Measurements from ENCODE around the gene LGR5.

Gene LGR5, protein sequence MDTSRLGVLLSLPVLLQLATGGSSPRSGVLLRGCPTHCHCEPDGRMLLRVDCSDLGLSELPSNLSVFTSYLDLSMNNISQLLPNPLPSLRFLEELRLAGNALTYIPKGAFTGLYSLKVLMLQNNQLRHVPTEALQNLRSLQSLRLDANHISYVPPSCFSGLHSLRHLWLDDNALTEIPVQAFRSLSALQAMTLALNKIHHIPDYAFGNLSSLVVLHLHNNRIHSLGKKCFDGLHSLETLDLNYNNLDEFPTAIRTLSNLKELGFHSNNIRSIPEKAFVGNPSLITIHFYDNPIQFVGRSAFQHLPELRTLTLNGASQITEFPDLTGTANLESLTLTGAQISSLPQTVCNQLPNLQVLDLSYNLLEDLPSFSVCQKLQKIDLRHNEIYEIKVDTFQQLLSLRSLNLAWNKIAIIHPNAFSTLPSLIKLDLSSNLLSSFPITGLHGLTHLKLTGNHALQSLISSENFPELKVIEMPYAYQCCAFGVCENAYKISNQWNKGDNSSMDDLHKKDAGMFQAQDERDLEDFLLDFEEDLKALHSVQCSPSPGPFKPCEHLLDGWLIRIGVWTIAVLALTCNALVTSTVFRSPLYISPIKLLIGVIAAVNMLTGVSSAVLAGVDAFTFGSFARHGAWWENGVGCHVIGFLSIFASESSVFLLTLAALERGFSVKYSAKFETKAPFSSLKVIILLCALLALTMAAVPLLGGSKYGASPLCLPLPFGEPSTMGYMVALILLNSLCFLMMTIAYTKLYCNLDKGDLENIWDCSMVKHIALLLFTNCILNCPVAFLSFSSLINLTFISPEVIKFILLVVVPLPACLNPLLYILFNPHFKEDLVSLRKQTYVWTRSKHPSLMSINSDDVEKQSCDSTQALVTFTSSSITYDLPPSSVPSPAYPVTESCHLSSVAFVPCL

DNA sequence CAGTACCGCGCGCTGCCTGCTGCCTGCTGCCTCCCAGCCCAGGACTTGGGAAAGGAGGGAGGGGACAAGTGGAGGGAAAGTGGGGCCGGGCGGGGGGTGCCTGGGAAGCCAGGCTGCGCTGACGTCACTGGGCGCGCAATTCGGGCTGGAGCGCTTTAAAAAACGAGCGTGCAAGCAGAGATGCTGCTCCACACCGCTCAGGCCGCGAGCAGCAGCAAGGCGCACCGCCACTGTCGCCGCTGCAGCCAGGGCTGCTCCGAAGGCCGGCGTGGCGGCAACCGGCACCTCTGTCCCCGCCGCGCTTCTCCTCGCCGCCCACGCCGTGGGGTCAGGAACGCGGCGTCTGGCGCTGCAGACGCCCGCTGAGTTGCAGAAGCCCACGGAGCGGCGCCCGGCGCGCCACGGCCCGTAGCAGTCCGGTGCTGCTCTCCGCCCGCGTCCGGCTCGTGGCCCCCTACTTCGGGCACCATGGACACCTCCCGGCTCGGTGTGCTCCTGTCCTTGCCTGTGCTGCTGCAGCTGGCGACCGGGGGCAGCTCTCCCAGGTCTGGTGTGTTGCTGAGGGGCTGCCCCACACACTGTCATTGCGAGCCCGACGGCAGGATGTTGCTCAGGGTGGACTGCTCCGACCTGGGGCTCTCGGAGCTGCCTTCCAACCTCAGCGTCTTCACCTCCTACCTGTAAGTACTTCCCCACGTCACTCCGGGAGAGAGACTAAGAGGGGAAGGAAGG is at the start of gene LGR5:
Gene LGR5, plus strand, starts transcription at position 186 of the 732 bp plus-strand sequence. Its CDS starts 283 bp downstream, at position 469.
- peak; percentile 9 for DNase-seq

DNA sequence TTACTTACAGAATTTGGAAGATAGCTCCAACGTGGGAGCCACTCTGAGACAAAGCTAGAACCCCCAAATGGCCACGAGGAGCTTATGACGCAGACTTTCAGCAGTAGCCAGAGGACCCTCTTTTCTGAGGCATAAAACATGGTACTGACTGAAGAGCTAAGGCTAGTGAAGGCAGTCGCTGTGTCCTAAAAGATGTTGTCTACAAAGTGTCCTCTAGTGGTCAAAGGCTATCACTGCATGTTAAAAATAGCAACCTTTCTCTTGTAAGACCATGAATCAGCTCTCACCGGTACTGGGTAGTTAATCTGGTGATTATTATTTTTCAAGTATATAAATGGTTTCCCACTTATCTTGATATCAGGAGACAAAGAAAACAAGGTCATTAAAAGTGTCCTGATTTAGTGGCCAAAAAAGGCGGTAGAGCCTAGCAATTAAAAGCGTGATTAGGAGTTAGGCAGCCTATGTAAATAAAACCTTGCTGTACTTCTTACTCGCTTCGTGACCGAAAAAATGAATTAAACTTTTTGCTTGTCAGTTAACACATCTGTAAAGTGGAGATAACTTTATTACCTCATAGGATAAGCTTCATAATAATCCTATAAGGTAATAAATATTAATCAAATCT is 47.0 kb upstream of the LGR5 start:
- peak; percentile 50 for DNase-seq

DNA sequence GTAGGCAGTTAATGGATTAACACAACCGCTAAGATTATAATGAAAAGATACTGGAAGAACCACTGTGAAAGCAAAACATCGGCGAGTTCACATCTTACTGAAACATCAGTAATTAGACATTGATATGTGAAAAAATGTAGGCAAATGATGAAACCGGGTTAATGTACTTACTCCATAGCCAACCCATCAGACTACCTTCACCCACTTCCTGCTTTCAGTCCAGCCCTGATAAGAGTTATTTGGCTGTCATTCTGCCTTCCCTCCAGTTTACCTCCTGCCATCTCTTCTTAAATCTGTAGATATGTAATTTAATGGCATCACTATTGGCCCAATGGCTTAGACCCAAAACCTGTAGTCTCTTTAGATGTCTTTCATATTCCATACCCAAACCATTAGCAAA is 46.0 kb upstream of the LGR5 start:
- no peak for DNase-seq

DNA sequence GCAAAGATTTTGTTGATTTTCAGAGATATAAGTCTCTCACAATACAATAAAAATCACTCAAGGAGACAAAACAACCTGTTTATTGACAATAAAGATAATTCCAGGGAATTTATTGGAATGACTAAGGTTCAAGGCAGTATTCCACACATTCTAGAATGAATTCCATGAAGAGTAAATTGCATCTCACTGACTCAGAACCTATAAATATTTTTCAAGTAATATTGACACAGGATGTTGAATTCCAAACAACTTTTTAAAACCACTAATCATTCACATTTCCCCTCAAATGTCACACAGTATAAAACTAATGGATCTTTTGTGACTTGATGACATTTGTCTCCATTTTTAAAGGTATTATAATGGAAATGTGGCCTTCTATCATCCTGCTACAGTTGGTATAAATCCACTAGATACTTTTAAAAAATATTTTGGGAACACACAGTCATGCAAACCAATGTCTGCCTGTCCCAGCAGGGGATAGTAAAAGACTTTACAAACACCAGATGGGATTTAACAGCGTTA is 42.1 kb upstream of the LGR5 start:
- no peak for DNase-seq

DNA sequence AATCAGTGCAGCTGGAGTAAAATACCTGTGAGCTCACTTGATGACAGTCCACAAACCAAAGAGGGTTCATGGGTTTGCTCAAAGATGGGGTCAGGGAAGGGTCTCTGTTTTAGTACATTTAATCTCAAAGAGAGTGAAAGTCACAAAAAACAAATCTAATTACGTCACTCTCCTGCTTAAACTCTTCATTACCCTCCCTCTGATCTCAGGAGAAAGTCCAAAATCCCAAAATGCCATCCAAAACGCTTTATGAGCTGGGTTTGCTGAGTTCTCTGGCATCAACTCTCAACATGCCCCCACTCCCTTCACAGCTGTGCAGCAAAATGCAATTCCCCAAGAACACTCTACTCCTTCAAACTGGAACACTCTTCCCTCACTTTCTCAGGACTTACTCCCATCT is 40.4 kb upstream of the LGR5 start:
- DNase-seq: no peak

DNA sequence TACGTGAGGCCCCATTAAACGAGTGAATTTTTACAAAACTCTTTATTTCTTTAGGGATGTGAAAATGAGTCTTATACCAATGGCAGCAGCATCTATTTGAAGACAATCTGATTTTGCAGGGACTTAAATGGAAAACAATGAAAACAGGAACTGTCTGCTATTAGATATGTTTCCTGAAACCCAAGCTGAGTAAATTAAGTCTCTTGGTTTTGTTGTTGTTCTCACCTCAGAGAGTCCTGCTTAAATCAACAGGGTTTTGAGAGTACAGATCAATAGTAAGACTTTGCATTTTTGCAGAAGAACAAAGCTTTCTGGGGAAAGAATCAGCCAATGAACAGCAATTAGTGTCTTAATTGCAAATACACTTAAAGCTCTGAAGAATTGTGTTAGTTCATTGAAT is 39.1 kb upstream of the LGR5 start:
- DNase-seq: peak; percentile 18

DNA sequence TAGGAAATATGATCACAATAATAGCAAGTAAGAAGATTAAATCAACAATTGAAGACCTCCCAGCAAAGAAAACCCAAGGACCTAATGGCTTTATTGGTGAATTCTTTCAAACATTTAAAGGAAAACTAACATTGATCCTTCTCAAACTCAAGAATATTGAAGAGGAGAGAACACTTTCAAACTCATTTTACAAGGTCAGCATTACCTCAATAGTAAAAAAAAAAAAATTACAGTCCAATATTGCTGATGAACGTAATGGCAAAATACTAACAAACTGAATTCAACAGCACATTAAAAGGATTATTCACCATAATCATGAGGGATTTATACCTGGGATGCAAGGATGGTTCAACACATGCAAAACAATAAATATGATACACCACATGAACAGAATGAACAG is 33.7 kb upstream of the LGR5 start:
- no peak for DNase-seq

DNA sequence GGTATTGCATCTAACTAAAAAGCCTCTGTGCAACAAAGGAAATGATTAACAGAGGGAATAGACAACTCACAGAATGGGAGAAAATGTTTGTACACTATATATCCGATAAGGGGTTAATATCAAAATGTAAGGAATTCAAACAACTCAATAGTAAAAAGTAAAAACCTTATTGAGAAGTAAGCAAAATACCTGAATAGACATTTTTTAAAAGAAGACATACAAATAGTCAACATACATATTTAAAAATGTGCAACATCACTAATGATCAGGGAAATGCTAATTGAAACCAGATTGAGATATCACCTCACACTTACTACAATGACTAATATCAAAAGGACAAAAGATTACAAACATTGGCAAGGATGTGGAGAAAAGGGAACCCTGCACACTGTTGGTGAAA is 31.9 kb upstream of the LGR5 start:
- no peak for DNase-seq

DNA sequence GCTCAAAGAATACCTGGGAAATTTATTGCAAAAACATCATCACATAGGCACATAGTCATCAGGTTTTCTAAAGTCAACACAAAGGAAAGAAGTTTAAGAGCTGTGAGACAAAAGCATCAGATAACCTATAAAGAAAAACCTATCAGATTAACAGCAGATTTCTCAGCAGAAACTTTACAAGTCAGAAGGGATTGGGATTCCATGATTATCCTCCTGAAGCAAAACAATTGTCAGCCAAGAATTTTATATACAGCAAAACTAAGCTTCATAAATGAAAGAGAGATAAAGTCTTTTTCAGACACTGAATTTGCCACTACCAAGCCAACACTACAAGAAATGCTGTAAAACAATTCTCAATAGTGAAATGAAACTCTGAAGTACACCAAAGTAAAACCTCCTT is 28.8 kb upstream of the LGR5 start:
- DNase-seq: no peak

DNA sequence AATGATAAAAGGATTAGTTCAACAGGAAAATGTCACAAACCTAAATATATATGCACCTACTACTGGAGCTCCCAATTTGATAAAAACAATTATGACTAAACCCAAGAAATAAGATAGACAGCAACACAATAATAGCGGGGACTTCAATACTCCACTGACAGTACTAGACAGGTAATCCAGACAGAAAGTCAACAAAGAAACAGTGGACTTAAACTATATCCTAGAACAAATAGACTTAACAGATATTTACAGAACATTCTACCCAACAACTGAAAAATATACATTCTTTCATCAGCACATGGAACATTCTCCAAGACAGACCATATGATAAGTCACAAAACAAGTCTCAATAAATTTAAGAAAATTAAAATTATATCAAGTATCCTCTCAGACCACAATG is 28.0 kb upstream of the LGR5 start:
- DNase-seq: no peak

DNA sequence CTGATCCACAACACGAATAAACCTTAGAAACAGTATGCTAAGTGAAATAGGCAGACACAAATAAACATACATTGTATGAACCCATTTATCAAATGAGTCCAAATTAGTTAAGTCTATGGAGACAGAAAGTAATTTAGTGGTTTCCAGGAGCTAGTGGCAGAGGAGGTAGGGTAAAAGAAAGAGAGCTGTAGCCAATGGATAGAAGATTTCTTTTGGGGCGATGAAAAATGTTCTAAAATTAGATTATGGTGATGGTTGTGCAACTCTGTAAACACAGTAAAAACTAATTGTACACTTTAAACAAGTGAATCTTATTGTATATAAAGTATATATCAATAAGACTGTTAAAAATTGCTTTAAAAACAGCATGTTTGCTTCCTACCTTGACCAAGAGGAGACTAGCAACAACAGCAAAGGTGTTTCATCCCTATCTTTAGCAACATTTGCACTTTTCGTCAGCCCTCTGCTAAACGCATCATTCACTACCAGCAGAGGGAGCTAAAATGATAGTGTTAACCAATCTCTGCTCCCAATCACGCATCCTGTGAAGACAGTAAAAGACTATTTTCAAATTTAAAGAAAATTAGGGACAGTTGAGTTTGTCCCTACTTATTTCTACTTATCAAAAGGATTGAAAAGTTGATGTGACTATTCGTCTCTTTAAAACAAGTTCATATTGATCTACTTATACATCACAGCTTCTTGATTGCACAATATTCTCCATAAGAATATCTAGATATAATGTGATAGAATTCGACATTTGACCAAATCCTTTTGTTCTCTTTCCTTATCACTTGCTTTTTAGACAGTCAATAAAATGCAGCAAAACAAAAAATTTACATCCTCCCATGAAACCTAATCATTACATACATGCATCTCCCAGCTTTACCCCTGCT is 24.0 kb upstream of the LGR5 start:
- DNase-seq: peak; percentile 54

DNA sequence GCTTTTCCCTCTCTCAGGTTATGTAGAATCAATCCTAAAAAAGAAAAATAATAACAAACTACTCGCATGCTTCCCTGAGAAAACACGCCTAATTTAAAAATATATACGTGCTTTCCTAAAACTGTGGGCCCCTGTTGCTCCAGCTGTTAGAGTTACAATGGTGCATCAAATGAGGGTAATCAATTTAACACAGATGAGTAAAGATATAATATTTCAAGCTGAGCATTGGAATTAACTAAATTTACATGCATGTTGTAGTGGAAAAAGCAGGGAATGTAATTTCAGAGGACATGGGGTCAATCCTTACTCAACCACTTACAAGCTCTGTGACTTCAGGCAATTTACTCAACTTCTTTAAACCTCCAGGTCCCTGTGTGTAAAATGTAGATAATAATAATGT is 22.4 kb upstream of the LGR5 start:
- no peak for DNase-seq

DNA sequence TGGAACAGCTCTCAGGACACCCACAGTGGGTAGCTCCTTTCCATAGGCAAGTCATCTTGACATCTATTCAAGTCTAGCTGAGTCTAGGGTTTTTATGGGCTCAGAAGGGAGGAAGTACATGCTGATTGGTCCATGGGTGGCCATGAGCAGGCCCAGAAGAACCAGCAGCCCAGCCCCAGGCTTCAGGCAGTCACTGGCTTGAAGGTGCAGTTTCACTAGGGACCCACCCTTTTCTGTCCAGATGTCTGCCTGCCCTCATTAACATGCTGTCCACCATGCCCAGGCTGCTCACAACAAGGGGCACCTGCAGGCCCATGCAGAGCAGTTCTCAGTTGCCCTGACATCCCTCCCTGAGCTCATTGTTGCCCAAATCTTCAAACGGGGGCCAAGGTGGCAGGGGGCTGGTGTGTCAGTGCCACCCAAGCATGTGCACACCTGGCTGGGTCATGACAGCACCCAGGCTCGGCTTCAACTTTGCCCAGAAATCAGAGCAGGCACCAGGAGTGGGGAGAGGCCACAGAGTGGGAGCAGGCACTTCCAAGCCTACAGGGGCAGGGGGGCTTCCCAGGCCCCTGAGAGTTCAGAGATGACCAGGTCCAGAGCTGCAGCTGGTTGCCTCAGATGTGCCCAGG is 18.7 kb upstream of the LGR5 start:
- DNase-seq: no peak

DNA sequence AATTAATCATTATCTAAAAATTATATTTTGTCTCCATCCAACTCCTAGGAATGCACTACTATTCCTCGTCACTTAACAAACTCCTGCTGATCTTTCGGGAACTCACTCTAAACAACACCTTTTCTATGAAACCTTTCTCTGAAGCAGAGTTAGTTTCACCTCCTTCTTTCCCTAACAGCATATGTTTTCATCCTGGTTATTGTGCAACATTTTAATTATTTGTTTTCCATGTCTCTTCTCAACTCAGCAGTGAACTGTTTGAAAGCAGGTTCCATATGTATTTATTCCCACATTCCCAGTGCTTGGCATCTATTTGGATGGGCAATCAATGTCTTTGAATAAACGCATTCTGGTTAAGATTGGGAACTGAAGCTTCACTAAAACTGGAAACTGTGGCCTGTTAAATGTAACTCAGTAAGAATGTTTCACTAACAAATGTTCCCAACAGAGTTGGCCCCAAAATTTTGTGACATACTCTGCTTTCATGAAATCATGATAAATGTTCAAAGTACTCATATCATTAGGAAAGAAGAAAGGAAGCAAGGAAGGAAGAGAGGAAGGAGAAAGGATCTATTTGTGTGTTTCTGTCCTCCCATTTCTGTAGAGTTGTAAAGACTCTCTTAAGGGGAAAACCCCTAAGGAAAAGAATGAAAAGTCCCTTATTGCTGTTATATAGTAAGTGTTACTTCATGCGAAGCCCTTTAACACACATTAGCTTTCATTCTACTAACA is 13.9 kb upstream of the LGR5 start:
- DNase-seq: no peak

DNA sequence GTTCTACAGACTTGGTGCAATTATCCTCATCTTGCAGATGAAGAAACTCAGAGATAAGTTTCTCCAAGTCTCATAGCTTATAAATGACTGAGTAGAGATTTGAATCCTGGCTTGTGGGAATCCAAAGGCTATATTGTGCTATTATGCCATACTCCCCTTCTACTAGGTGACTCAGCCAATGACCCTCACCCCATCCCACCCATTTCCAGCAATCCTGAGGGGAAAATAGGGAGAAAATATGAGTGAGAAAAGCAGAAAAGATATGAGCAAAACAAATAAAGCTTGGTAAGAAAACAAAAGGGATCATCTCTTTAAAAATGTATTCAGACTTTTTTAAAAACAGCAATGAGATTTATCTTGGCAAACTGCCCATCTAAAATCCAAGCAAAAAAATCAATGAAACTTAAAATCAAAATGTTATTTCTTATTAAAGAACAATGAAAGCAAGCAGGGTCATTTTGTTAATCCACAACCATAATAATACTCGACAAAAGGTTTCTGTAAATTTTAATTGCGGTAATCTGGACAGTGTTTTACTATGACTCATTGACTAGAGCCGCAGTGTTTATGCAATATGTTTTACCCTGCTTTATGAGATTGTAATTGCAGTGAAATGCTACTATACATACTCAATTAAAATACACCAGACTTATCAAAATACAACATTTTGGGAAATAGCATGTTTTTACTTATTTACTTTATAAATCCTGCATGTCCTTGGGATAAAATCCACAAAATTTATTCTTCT is 13.1 kb upstream of the LGR5 start:
- no peak for DNase-seq

DNA sequence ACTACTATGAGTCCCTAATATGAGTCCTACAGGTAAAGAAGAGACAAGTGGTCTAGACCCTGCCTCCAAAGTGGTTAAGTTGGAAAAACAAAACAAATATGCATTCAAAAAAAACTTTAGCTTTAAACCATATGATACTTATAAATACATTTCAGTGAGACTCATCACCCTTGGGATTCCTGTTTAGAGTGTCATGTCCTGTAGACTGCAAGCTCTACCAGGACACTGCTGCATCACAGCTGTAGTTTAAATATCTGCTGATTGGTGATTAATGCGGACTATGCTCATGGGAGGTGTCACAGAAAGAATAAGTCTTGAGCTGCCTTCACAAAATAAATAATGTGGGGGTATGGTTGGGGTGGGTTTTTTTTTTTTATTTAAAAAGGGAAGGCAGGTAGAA is 8.8 kb upstream of the LGR5 start:
- no peak for DNase-seq

DNA sequence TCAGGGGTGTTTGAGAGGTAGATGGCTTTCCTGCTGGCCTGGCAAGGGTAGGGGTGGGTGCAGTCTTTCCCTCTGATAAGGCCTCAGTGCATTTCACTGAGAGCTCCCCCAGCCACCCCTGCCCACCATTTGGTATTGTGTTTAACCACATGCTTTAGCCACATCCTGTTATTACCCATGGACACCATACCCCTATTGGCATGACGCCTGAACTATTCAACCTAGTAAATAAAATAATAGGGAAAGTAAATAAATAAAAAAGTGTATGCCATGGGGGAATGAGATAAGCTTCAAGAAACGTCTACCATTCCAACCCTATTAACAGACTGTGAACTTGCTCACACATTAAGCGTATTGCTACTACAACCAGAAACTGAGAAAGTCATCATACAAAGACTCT is 7.6 kb upstream of the LGR5 start:
- no peak for DNase-seq

DNA sequence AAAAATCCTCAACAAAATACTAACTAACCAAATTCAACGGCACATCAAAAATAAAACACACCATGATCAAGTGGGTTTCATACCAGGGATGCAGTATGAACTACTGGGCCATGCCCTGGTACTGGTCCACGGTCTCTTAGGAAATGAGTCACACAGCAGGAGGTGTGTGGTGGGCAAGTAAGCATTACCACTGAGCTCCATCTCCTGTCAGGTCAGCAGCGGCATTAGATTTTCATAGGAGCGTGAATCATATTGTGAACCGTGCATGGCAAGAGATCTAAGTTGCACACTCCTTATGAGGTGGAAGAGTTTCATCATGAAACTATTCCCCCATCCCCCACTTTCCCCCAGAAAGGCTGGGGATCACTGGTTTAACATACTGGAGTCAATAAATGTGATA is 6.7 kb upstream of the LGR5 start:
- no peak for DNase-seq

DNA sequence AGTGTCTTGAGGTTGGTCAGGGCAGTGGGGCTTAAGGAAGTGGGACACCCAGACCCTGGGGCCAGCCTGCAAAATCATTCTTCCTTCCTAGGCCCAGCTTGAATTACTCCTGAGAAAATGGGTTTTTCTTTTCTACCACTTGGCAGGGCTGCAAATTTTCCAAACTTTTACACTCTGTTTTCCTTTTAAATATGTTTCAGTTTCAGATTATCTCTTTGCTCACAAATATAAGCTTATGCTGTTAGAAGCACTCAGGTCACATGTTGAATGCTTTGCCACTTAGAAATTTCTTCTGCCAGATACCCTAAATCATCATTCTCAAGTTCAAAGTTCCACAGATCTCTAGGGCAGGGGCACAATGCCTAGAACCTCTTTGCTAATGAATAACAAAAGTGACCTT is 2.9 kb upstream of the LGR5 start:
- DNase-seq: no peak

Measured in activated CD4-positive, alpha-beta T cell treated with anti-CD3 and anti-CD28 coated beads, Interleukin-10, Interleukin-2, amounts not matched to agents 100 ng/mL and 50 ng/mL, durations not matched to agents 16 hours and 8 hours (primary cell).